ENCODE measurements around the gene DCN. TPM values are rescaled to one million over a fixed set of nuclear protein-coding genes. Genes with fewer than 3 reads are reported as not detected.
"Not testable (repeated sequence)": the region's sequence is repeated elsewhere in the genome, so short reads cannot be mapped to it uniquely, and the experiment has no call there.

The DCN gene
- total RNA-seq, 1 experiment from 2014 or later, result 2.0 TPM

DNA sequence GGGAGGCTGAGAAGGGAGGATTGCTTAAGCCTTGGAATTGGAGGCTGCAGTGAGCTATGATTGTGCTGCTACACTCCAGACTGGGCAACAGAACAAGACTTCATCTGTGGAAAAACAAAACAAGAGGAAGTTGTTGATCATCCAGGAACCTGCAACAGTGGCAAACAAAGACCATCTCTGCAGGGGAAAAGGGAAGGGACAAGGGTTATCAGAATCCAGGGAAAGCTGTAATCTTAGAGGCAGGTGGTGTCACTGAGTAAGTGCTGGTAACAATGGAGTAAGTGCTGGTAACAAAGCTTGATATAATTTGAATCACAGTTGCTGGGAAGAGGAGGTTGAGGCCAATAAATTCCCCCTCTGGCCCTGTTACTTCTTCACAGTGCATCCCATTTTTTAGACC, 27.5 kb upstream of the DCN start (continued):
- TF ChIP-seq, protein P1, sequence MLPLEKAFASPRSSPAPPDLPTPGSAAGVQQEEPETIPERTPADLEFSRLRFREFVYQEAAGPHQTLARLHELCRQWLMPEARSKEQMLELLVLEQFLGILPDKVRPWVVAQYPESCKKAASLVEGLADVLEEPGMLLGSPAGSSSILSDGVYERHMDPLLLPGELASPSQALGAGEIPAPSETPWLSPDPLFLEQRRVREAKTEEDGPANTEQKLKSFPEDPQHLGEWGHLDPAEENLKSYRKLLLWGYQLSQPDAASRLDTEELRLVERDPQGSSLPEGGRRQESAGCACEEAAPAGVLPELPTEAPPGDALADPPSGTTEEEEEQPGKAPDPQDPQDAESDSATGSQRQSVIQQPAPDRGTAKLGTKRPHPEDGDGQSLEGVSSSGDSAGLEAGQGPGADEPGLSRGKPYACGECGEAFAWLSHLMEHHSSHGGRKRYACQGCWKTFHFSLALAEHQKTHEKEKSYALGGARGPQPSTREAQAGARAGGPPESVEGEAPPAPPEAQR (CRISPR knock-in tag; IDR thresholded peaks at IDR 0.05), result no peak

DNA sequence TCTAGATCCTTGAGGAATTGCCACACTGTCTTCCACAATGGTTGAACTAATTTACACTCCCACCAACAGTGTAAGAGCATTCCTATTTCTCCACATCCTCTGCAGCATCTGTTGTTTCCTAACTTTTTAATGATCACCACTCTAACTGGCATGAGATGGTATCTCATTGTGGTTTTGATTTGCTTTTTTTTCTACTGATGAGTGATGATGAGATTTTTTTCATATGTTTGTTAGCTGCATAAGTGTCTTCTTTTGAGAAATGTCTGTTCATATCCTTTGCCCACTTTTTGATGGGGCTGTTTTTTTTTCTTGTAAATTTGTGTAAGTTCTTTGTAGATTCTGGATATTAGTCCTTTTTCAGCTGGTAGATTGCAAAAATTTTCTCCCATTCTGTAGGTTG, 24.7 kb upstream of the DCN start:
- DNase-seq (ENCODE audit: low spot score); H3K9me3 Mint-ChIP-seq; H3K4me3 Mint-ChIP-seq; H3K4me1 Mint-ChIP-seq; POLR2A ChIA-PET; H3K36me3 Mint-ChIP-seq; ATAC-seq; H3K27ac Mint-ChIP-seq; CTCF ChIA-PET: not testable (repeated sequence)
- peaks cover 22% of the 10 kb centered on the region for H3K27me3 Mint-ChIP-seq (ENCODE audit: low read depth)

DNA sequence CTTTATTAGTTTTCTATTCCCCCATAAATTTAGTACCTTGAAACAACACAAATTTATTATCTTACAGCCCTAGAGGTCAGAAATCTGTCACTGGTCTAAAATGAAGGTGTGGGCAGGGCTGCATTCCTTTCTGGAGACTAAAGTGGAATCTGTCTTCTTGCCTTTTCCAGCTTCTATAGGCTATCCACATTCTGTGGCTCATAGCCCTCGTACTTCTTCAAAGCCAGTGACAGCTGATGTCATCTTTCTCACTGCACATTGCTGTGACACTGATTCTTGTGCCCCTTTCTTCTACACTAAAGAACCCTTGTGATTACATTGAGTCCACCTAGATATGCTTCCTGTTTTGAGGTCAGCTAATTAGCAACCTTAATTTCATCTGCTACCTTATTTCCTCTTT, 23.2 kb upstream of the DCN start:
- CTCF ChIA-PET, result no interaction called here
- Mint-ChIP-seq H3K4me3 (no peak overlapping the region), H3K27me3 (ENCODE audit: low read depth) (peaks cover 25% of the 10 kb centered on the region), H3K36me3 (no peaks in the 10 kb centered on the region), H3K9me3 (peaks cover 6% of the 10 kb centered on the region), H3K4me1 (peaks cover 7% of the 10 kb centered on the region), H3K27ac (no peak overlapping the region)
- no peak for DNase-seq (ENCODE audit: low spot score)
- POLR2A ChIA-PET, result no interaction called here
- no peak for ATAC-seq
- TF ChIP-seq, protein P2, sequence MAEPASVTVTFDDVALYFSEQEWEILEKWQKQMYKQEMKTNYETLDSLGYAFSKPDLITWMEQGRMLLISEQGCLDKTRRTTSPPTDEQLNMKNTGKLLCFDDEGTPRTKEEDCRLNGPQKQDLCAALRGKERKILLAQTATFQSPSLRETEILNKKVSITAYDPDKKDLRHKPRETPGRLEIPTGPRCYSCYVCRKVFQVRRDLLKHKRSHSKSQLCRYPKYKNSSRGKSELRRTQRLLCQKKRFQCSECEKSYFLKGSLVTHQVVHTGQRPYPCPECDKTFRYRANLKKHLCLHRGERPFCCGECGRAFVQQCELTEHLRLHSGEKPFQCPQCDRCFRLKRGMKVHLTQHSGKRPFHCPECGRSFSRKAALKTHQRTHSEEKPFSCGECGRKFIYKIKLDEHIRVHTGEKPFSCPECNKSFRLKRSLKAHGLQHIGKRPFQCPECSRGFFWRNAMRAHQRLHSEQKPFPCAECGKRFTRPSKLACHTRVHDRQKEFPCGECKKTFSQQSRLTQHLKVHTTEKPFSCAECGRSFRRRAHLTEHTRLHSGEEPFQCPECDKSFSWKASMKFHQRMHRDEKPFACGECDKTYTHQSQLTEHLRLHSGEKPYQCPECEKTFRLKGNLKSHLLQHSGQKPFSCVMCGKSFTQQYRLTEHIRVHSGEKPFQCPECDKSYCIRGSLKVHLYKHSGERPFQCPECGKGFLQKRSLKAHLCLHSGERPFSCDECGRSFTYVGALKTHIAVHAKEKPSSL (CRISPR knock-in tag; conservative IDR thresholded peaks at IDR 0.05), result no peak
- TF ChIP-seq ZNF232 (CRISPR knock-in tag; IDR thresholded peaks at IDR 0.05), result no peak
- TF ChIP-seq, protein P3, sequence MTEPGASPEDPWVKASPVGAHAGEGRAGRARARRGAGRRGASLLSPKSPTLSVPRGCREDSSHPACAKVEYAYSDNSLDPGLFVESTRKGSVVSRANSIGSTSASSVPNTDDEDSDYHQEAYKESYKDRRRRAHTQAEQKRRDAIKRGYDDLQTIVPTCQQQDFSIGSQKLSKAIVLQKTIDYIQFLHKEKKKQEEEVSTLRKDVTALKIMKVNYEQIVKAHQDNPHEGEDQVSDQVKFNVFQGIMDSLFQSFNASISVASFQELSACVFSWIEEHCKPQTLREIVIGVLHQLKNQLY (CRISPR knock-in tag; IDR thresholded peaks at IDR 0.05), result no peak
- TF ChIP-seq, protein P4, sequence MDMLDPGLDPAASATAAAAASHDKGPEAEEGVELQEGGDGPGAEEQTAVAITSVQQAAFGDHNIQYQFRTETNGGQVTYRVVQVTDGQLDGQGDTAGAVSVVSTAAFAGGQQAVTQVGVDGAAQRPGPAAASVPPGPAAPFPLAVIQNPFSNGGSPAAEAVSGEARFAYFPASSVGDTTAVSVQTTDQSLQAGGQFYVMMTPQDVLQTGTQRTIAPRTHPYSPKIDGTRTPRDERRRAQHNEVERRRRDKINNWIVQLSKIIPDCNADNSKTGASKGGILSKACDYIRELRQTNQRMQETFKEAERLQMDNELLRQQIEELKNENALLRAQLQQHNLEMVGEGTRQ (CRISPR knock-in tag; IDR thresholded peaks at IDR 0.05), result no peak
- TF ChIP-seq, protein P5, sequence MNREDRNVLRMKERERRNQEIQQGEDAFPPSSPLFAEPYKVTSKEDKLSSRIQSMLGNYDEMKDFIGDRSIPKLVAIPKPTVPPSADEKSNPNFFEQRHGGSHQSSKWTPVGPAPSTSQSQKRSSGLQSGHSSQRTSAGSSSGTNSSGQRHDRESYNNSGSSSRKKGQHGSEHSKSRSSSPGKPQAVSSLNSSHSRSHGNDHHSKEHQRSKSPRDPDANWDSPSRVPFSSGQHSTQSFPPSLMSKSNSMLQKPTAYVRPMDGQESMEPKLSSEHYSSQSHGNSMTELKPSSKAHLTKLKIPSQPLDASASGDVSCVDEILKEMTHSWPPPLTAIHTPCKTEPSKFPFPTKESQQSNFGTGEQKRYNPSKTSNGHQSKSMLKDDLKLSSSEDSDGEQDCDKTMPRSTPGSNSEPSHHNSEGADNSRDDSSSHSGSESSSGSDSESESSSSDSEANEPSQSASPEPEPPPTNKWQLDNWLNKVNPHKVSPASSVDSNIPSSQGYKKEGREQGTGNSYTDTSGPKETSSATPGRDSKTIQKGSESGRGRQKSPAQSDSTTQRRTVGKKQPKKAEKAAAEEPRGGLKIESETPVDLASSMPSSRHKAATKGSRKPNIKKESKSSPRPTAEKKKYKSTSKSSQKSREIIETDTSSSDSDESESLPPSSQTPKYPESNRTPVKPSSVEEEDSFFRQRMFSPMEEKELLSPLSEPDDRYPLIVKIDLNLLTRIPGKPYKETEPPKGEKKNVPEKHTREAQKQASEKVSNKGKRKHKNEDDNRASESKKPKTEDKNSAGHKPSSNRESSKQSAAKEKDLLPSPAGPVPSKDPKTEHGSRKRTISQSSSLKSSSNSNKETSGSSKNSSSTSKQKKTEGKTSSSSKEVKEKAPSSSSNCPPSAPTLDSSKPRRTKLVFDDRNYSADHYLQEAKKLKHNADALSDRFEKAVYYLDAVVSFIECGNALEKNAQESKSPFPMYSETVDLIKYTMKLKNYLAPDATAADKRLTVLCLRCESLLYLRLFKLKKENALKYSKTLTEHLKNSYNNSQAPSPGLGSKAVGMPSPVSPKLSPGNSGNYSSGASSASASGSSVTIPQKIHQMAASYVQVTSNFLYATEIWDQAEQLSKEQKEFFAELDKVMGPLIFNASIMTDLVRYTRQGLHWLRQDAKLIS (CRISPR knock-in tag; IDR thresholded peaks at IDR 0.05; ENCODE audit: borderline replicate concordance), result no peak
- no peak for TF ChIP-seq ETV6 (CRISPR knock-in tag; IDR thresholded peaks at IDR 0.05)
- TF ChIP-seq CREB1 (CRISPR knock-in tag; IDR thresholded peaks at IDR 0.05), result no peak
- TF ChIP-seq FOXP1 (CRISPR knock-in tag; IDR thresholded peaks at IDR 0.05; ENCODE audit: borderline replicate concordance), result no peak
- TF ChIP-seq, protein P6, sequence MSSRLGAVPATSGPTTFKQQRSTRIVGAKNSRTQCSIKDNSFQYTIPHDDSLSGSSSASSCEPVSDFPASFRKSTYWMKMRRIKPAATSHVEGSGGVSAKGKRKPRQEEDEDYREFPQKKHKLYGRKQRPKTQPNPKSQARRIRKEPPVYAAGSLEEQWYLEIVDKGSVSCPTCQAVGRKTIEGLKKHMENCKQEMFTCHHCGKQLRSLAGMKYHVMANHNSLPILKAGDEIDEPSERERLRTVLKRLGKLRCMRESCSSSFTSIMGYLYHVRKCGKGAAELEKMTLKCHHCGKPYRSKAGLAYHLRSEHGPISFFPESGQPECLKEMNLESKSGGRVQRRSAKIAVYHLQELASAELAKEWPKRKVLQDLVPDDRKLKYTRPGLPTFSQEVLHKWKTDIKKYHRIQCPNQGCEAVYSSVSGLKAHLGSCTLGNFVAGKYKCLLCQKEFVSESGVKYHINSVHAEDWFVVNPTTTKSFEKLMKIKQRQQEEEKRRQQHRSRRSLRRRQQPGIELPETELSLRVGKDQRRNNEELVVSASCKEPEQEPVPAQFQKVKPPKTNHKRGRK (CRISPR knock-in tag; IDR thresholded peaks at IDR 0.05; ENCODE audit: borderline replicate concordance), result no peak
- no peak for TF ChIP-seq FOXK1 (CRISPR knock-in tag; IDR thresholded peaks at IDR 0.05)
- TF ChIP-seq ZNF121 (CRISPR knock-in tag; IDR thresholded peaks at IDR 0.05), result no peak
- TF ChIP-seq TEAD1 (CRISPR knock-in tag; IDR thresholded peaks at IDR 0.05), result no peak
- TF ChIP-seq JAZF1 (CRISPR knock-in tag; IDR thresholded peaks at IDR 0.05), result no peak
- TF ChIP-seq, protein P7, sequence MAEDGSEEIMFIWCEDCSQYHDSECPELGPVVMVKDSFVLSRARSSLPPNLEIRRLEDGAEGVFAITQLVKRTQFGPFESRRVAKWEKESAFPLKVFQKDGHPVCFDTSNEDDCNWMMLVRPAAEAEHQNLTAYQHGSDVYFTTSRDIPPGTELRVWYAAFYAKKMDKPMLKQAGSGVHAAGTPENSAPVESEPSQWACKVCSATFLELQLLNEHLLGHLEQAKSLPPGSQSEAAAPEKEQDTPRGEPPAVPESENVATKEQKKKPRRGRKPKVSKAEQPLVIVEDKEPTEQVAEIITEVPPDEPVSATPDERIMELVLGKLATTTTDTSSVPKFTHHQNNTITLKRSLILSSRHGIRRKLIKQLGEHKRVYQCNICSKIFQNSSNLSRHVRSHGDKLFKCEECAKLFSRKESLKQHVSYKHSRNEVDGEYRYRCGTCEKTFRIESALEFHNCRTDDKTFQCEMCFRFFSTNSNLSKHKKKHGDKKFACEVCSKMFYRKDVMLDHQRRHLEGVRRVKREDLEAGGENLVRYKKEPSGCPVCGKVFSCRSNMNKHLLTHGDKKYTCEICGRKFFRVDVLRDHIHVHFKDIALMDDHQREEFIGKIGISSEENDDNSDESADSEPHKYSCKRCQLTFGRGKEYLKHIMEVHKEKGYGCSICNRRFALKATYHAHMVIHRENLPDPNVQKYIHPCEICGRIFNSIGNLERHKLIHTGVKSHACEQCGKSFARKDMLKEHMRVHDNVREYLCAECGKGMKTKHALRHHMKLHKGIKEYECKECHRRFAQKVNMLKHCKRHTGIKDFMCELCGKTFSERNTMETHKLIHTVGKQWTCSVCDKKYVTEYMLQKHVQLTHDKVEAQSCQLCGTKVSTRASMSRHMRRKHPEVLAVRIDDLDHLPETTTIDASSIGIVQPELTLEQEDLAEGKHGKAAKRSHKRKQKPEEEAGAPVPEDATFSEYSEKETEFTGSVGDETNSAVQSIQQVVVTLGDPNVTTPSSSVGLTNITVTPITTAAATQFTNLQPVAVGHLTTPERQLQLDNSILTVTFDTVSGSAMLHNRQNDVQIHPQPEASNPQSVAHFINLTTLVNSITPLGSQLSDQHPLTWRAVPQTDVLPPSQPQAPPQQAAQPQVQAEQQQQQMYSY (CRISPR knock-in tag; IDR thresholded peaks at IDR 0.05), result no peak
- TF ChIP-seq ATF1 (CRISPR knock-in tag; IDR thresholded peaks at IDR 0.05), result no peak
- TF ChIP-seq, protein P8, sequence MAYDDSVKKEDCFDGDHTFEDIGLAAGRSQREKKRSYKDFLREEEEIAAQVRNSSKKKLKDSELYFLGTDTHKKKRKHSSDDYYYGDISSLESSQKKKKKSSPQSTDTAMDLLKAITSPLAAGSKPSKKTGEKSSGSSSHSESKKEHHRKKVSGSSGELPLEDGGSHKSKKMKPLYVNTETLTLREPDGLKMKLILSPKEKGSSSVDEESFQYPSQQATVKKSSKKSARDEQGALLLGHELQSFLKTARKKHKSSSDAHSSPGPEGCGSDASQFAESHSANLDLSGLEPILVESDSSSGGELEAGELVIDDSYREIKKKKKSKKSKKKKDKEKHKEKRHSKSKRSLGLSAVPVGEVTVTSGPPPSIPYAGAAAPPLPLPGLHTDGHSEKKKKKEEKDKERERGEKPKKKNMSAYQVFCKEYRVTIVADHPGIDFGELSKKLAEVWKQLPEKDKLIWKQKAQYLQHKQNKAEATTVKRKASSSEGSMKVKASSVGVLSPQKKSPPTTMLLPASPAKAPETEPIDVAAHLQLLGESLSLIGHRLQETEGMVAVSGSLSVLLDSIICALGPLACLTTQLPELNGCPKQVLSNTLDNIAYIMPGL (CRISPR knock-in tag; IDR thresholded peaks at IDR 0.05), result no peak

Measured in WTC11 (cell line).